ENCODE results near the gene FHAD1.

Gene FHAD1

GRCh38 chr1:15218287-15219279 is 28.4 kb upstream of the FHAD1 start:
- in situ Hi-C loops (cut with MboI; ENCODE audit: low sequenced_read_pairs): no loop called here

DNA sequence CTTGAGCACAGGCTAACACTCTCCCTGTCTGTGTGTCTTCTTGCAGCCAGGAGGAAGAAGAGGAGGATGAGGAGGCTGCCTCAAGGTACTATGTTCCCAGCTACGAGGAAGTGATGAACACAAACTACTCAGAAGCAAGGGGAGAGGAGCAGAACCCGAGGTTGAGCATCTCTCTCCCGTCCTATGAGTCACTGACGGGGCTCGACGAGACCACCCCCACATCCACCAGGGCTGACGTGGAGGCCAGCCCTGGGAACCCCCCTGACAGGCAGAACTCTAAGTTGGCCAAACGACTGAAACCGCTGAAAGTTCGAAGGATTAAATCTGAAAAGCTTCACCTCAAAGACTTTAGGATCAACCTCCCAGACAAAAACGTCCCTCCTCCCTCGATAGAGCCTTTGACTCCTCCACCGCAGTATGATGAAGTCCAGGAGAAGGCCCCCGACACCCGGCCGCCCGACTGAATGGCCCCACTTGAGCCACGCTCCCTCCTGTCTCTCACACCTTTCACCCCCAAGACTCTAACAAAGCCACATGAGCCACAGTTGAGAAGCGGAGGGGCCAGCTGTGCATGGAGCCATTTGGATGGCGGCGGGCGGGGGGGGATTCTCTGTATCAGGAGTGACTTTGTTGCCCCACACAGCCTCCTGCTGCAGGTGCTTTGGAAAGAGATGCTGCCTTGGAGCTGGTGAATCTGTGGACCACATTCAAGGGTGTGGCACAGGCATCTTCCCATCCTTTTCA is 27.6 kb upstream of the FHAD1 start:
- in situ Hi-C loops (cut with MboI; ENCODE audit: low sequenced_read_pairs): no loop called here

DNA sequence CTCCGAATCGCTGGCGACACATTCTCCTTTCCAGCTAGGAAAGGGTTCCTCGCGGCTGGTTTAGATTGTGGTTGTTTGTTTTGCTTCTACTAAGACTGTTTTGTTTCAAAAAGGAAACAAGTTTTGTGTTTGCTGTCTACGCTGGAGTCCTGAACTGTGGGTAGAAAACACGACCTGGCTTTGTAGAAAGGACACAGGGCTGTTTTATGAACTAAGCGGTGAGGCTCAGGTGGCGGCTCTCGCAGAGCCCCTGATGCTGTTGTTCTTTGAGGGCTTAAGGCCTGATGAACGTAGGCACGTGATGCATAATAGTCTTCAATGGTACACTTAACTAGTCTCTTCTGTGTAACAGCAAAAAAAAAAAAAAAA is 27.0 kb upstream of the FHAD1 start:
- in situ Hi-C loops (cut with MboI; ENCODE audit: low sequenced_read_pairs): no loop called here

DNA sequence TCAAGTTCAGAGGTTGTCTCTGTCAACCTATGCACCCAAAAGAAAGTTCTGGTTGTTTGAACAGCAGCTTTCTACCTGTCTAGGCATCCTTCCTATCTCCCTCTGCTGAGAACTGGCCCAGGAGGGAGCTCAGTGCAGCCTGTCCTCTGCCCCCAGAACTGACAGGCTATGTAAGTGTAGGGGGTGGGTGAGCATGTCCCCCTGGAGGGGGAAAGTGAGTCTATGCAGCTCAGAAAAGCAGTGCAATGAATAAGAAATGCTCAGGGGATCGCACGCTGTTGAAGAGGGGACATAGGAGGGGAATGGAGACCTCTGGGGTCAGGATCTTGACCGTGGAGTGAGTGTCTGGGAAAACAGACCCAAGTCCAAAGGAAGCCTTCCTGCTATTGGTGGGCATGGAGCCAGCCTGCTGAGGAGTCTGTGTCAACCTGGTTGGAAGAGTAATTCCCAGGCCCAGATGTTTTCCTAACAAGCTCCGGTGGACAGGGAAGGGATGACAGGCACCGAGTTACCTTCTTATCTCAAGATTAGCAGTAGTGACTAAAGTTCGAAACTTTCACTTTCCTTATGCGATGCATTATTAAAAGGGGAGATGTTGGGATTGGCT is 26.1 kb upstream of the FHAD1 start:
- in situ Hi-C loops (cut with MboI; ENCODE audit: low sequenced_read_pairs): no loop called here

- in situ Hi-C loops (cut with MboI; ENCODE audit: low sequenced_read_pairs): no loop called here
Observed at GRCh38 chr1:15222653-15223303, 24.2 kb upstream of the FHAD1 start.

- in situ Hi-C loops (cut with MboI; ENCODE audit: low sequenced_read_pairs): no loop called here
Observed at GRCh38 chr1:15224259-15224869, 22.7 kb upstream of the FHAD1 start.

GRCh38 chr1:15224974-15225373 is 22.0 kb upstream of the FHAD1 start:
- in situ Hi-C loops (cut with MboI; ENCODE audit: low sequenced_read_pairs): no loop called here

DNA sequence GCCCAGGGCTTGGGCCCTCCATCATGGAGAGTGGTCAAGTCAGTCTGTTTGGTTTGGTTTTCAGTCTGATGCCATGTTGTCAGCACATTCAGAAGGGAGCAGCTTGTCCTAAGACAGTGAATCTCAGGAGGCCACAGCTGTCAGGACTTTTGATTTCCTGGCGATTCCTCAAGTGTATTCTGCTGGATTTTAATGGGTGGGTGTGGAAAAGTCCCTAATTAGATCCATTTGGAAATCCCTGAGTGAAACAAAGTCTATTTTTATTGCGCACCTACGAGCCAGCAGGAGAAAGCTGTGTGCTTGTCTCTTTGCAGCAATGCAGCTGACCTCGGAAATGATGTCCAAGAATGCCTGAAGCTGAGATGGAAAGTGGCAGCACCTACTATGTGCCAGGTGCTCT is 21.6 kb upstream of the FHAD1 start:
- in situ Hi-C loops (cut with MboI; ENCODE audit: low sequenced_read_pairs): no loop called here

DNA sequence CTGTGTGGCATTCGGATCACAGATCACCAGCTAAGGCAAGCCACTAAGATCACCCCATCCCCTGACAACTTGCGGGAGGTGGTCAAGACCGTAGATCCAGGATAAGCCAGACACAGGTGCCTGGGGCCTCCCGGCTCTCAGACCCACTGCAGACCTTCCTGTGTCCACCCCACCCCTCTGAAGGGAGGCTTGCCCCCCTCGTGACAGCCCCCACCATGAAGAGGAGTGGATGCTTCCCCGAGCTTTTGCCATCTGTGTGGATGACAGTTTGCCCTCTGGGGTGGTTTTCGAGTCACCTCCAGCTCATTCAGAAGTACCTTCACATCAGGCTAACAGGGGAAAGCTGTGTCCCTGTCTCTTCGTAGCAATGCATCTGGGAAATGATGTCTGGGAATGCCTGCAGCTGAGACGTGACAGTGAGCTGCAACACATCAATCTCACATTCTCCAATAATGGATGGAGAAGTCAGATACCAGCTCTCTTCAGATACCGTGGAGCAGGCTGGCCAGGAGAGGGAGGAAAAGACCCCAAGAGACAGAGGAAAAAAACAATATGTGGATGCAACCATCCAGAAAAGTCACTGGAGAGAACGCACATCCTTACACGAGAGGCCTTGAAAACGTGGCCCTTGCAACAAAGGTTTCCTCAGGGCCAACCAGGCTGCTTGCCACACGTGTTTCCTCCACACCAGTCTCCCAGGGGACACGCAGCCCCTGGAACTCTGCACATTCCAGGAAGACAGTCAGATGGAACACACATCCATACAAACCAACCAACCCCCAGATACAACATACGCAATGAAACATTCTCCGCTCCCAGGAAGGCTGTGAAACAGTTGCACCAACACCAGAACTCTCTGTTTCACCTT is 20.4 kb upstream of the FHAD1 start:
- in situ Hi-C loops (cut with MboI; ENCODE audit: low sequenced_read_pairs): no loop called here

- in situ Hi-C loops (cut with MboI; ENCODE audit: low sequenced_read_pairs): no loop called here
Observed at GRCh38 chr1:15229707-15230131, 17.3 kb upstream of the FHAD1 start.

DNA sequence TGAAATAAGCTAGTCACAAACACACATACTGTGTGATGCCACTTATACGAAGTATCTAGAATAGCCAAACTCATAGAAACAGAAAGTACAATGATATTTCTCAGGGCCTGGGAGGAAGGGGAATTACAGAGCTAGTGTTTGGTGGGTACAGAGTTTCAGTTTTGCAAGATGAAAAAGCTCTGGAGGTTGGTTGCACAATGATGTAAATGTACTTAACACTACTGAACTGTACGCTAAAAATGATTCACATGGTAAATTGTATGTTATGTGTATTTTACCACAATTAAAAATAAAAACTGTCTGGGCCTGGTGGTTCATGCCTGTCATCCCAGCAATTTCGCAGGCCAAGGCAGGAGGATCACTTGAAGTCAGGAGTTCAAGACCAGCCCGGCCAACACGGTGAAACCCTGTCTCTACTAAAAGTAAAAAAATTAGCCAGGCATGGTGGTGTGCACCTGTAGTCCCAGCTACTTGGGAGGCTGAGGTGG is 15.3 kb upstream of the FHAD1 start:
- in situ Hi-C loops (cut with MboI; ENCODE audit: low sequenced_read_pairs): no loop called here

GRCh38 chr1:15233689-15234088 is 13.3 kb upstream of the FHAD1 start:
- in situ Hi-C loops (cut with MboI; ENCODE audit: low sequenced_read_pairs): no loop called here

DNA sequence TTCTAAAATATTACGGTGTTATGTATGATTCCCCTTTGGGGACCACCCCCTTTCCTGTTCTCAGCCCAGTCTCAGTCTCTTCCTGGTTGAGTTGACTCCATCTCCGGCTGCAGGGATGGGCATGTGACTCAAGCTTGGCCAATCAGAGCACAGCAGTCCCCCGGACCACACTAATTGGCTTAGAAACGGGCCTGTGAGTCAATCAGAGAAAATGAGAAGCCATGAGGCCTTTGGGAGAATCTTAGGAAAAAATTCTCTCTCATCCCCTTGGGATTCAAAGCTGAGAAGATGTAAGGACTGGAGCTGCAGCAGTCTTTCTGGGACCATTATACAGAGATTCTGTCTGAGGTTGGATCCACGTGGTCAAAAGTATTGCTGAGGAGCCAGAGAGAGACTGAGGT is 10.7 kb upstream of the FHAD1 start:
- in situ Hi-C loops (cut with MboI; ENCODE audit: low sequenced_read_pairs): no loop called here

DNA sequence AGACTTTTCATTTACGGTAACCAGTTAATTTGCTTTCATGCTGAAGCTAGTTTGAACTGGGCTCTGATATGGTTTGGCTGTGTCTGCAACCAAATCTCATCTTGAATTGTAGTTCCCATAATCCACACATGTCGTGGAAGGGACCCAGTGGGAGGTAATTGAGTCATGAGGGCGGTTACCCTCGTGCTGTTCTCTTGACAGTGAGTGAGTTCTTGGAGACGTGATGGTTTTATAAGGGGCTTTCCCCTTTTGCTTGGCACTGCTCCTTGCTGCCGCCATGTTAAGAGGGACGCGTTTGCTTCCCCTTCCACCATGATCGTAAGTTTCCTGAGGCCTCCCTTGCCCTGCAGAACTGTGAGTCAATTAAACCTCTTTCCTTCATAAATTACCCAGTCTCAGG is 10.3 kb upstream of the FHAD1 start:
- in situ Hi-C loops (cut with MboI; ENCODE audit: low sequenced_read_pairs): no loop called here

GRCh38 chr1:15238789-15239188 is 8.2 kb upstream of the FHAD1 start:
- in situ Hi-C loops (cut with MboI; ENCODE audit: low sequenced_read_pairs): no loop called here

- in situ Hi-C loops (cut with MboI; ENCODE audit: low sequenced_read_pairs): no loop called here
Observed at GRCh38 chr1:15242766-15243165, 4.3 kb upstream of the FHAD1 start.

- in situ Hi-C loops (cut with MboI; ENCODE audit: low sequenced_read_pairs): no loop called here
Observed at GRCh38 chr1:15243275-15244043, 3.6 kb upstream of the FHAD1 start.

DNA sequence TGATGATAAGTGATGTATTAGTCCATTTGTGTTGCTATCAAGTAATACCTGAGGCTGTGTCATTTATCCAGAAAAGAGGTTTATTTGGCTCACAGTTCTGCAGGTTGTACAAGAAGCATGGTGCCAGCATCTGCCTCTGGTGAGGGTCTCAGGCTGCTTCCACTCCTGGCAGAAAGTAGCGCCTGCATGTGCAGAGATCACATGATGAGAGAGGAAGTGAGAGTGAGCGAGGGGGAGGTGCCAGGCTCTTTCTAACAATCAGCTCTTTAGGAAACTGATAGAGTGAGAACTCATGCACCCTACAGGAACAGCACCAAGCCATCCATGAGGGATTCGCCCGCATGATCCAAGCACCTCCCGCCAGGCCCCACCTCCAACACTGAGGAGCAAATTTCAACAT is 2.2 kb upstream of the FHAD1 start:
- in situ Hi-C loops (cut with MboI; ENCODE audit: low sequenced_read_pairs): no loop called here
